ENCODE results near the gene SH3BP5.
"Not testable (repeated sequence)": the region's sequence is repeated elsewhere in the genome, so short reads cannot be mapped to it uniquely, and the experiment has no call there.

The SH3BP5 gene

DNA sequence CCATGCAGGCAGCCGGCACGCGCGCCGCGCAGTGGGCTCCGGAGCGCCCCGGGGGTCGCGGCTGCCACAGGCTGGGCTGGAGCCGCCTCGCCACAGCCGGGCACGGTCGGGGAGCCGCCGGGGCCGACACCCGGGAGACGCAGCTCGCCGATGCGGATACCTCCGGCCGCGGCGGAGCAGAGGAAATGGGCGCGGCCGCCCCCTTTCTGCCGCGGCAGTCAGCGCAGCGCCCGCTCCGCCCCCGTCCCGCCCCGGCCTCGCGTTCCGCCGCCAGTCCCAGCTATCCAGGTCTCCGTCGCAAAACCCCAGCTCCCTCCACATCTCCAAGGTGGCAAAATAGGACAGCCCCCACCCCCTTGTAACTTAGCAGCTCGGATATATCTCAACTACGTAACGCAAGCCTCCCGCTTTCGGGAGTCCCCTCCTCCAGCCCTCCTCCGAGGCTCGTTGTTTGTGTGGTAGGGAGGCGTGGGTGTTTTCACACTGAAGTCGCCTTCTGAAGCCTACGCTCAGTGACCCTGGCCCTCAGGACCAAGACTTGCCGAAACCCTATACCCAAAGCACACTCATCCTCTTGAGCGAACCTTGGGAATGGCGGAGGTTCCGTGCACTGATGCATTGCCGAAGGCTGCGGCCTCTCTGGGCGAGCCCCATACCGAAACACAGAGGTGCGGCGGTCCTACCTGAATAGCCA is at the start of gene SH3BP5:
Gene SH3BP5 (minus strand): TSS at position 182 of the 694 bp plus-strand sequence. CDS start 178 bp downstream, at position 4.
- peak; percentile 40 for DNase-seq

- DNase-seq: no peak
These were observed 48.8 kb upstream of the SH3BP5 start for GRCh38 chr3:15380980-15381890.

- DNase-seq: peak; percentile 97
These were observed 45.8 kb upstream of the SH3BP5 start for GRCh38 chr3:15377961-15378791.

- DNase-seq: no peak
These were observed 43.1 kb upstream of the SH3BP5 start for GRCh38 chr3:15375461-15376000.

DNA sequence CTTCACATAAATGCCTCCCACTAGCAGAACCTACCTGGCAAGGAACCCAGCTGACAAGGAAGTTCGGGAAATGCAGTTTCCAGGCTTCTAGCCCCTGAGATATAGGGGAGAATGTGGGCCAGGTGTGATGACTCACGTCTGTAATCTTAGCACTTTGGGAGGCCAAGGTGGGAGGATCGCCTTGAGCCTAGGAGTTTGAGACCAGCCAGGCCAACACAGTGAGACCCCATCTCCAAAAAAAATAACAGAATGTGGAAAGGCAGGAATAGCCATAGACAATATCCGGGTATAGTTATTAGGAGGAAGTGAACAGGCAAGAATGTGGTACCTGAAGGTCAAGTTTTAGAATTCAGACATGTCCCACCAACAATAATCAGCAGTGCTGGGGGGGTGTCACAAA is 40.5 kb upstream of the SH3BP5 start:
- no peak for DNase-seq

DNA sequence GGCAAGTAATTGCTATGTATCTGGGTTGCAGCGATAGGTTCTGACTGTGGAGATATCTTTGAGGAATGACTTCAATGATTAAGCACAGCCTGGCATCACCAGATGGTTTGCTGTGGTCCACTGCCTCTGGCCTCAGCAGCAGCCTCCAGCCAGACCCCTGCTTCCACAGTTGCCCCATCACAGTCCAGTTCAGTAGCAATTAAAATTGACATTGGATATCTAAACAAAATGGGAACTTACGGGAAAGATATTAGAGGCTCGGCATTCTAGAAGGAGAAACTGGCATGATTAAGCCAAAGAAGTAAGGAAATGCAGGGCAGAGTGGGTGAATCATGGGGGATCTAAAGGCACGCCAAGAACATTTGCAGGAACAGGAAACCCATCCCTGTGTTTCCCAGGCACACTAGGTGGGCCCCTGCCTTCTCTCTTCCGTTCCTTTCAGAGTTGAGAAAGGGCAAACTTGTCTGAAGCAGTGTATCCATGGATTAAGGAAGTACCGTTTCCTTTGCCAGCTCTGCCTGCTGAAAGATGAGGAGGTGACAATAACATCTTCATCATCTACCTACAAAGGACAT is 36.3 kb upstream of the SH3BP5 start:
- no peak for DNase-seq

DNA sequence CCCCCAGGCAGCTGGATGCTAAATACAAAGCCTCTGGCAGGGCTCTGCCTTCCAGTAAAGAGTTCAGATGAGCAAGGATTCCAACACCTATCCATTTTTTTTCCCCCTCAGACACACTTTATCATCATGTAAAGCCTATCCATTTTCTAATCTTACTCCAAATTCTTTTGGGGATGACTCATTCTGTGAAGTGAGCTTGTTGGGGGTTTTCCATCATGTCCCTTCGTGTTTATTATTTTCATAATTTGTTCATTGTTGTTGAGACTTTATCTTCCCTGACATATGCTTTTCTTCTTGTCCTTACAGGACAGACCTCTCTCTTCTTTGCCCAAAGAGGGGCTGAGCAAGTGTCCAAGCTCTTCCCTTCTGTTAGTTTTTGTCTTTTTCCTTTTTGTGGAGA is 34.7 kb upstream of the SH3BP5 start:
- DNase-seq: no peak

DNA sequence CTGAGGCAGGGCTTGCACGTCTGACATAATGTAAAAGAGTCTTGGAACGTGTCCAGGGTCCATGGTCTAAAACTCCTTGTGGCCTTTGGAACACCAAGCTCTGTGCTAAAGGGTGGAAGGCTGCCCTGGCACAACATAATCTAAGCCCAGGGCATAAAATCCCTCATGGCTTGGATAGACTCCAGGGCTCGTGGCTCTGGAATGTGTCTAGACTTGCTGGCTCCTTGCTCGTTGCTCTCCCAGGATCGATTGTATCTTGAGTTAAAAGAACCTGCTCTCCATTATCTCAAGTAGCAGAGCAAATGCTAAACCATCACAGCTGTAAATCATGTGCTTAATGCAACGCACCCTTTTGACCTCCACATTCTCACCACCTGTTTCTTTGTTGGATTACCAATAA is 31.7 kb upstream of the SH3BP5 start:
- not testable (repeated sequence) for DNase-seq

DNA sequence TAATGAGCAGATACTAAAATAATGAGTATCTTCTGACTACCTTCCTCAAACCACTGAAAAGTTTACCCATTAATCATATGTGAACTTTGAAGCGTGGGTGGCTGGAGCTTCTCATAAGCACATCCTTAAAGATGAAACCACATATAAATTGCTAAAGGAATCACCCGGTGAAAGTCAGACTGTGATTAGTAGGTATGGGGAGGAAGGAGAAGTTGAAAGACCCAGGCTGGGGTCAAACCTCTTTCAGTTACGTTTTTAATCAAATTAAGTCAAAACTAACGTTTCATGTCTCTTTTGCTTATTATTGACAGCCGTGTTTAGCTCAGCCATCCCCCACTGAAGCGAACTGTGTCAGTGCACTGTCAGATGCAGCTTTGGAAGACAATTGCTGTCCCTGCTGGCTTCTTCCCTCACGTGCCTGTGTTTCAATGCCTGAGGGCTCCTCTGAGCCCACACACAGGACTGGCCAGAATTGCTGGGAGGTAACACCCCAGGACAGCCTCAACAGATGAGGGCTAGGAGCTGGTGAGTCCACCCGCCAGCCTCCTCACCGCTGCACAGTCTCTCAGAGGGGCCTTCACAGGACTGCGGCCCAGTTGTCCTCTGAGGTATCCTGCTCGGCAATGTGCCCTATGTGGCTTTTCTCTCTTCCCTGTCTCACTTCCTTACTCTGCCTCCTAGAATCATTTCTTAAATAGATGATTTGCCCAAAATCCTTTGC is 29.3 kb upstream of the SH3BP5 start:
- no peak for DNase-seq

DNA sequence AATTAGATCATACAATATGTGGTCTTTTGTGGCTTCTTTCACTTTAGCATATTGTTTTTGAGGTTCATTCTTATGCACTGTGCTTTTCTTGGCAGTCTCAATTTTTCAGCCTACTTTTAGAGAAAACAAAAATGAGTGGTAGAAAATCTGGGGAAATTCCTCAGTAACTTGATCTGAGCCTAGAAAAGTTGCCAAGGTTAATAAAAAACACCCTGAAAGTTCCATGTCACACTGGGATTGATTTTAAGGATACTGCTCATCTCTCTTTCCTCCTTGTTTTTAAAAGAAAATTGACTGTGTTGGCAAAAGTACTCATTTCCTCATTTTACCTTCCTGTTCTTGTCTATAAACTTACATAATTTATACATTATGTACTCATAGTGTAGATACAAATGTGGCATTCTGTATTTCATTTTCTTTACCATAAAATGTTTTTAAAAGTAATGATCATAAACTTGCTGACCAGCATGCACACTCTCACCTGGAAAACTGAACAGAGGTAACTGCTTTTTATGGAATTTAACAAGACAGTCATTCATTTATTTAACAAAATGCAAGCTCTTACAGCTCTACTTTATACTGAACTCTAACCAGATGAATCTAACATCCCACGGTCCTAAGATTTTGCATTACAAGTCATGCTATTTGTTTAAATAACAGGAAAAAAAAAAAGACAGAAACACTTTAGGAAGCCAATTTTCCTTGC is 28.6 kb upstream of the SH3BP5 start:
- DNase-seq: no peak

- no peak for DNase-seq
These were observed 27.5 kb upstream of the SH3BP5 start for GRCh38 chr3:15359677-15360397.

DNA sequence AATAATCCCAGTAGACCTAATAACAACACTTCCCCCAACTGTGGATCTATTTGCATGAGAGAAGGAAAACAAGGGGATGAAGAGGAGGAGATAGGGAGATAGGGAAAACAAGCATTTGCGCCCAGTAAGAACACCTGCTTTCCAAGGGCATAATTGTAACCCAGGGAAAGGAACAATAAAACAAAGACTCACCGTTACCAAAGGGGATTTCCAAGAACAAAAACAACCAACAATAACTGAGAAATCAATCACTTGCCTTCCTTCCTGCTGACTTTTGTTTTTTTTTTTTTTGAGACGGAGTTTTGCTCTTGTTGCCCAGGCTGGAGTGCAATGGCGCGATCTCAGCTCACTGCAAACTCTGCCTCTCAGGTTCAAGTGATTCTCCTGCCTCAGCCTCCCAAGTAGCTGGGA is 24.3 kb upstream of the SH3BP5 start:
- DNase-seq: not testable (repeated sequence)

GRCh38 chr3:15356176-15356575 is 23.8 kb upstream of the SH3BP5 start:
- DNase-seq: no peak

- no peak for DNase-seq
These were observed 22.7 kb upstream of the SH3BP5 start for GRCh38 chr3:15355086-15355485.

GRCh38 chr3:15354485-15354884 is 22.1 kb upstream of the SH3BP5 start:
- DNase-seq: no peak

- DNase-seq: no peak
These were observed 17.8 kb upstream of the SH3BP5 start for GRCh38 chr3:15350141-15350540.

- DNase-seq: not testable (repeated sequence)
These were observed 17.1 kb upstream of the SH3BP5 start for GRCh38 chr3:15349438-15349837.

GRCh38 chr3:15348246-15348645 is 15.9 kb upstream of the SH3BP5 start:
- no peak for DNase-seq

GRCh38 chr3:15347737-15348110 is 15.3 kb upstream of the SH3BP5 start:
- DNase-seq: no peak

DNA sequence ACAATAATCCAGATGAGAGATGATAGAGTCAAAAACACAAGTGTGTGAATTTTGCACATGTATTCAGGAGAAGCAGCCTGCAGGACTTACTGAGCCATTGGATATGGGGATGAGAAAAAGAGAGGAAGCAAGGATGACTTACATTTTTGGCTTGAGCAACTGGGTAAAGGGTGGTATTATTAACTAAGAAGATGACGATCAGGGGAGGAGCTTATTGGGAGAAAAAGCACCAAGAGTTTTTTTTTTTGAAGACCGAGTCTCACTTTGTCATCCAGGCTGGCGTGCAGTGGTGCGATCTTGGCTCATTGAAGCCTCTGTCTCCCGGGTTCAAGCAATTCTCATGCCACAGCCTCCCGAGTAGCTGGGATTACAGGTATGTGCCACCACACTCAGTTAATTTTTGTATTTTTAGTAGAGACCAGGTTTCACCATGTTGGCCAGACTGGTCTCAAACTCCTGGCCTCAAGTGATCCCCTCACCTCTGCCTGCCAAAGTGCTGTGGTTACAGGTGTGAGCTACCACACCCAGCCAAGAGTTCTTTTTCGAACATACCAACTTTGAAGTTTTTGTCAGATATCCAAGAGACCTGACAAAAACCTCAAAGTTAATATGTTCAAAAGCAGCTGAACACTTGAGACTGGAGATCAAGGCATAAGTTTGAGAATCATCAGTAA is 14.8 kb upstream of the SH3BP5 start:
- DNase-seq: no peak
